Neural progenitor cell (in vitro differentiated cells): ENCODE data around the gene ZRANB3.

Source experiments
- EZH2 ChIP-seq: fragments of 200-600 bp; sonication (generic); IDR thresholded peaks from 2 replicates; pipeline ENCODE4 v1.6.1; 2017; ENCODE audit warnings: antibody characterized with exemption, mild to moderate bottlenecking, moderate library complexity
- EZH2phosphoT487 ChIP-seq: fragments of 200-600 bp; sonication (generic); IDR thresholded peaks from 2 replicates; pipeline ENCODE4 v1.6.1; 2017; ENCODE audit warnings: antibody characterized with exemption
- TF ChIP-seq, protein P1 (sequence below): fragments of 200-600 bp; sonication (generic); IDR thresholded peaks from 2 replicates; pipeline ENCODE4 v1.5.1; 2017; ENCODE audit warnings: antibody characterized with exemption, mild to moderate bottlenecking

DNA sequence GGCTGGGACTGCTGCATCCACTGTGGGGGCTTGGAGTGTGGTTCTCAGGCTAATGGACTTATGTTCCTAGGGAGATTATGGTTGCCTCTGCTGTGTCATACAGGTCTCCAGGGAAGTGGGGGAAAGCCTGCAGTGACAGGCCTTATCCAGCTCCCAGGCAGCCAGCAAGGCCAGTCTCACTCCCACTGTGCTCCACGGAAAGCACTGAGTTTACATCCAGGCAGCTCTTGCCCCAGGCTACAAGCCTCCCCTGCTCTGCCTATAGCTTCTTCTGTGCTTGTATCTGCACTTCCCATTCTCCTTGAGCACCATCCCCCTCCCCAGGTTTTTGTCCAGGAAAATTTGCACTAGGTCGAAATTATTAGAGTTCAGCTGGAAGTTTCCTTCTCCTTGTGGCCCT, 231.9 kb downstream of the ZRANB3 start:
- TF ChIP-seq, protein P1, sequence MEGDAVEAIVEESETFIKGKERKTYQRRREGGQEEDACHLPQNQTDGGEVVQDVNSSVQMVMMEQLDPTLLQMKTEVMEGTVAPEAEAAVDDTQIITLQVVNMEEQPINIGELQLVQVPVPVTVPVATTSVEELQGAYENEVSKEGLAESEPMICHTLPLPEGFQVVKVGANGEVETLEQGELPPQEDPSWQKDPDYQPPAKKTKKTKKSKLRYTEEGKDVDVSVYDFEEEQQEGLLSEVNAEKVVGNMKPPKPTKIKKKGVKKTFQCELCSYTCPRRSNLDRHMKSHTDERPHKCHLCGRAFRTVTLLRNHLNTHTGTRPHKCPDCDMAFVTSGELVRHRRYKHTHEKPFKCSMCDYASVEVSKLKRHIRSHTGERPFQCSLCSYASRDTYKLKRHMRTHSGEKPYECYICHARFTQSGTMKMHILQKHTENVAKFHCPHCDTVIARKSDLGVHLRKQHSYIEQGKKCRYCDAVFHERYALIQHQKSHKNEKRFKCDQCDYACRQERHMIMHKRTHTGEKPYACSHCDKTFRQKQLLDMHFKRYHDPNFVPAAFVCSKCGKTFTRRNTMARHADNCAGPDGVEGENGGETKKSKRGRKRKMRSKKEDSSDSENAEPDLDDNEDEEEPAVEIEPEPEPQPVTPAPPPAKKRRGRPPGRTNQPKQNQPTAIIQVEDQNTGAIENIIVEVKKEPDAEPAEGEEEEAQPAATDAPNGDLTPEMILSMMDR: no peak
- TF ChIP-seq EZH2 (no peak), EZH2phosphoT487 (no peak)
